HepG2 (cell line): ENCODE measurements around the gene GNG12. TPM values are rescaled to one million over a fixed set of nuclear protein-coding genes. Genes with fewer than 3 reads are reported as not detected.

ENCODE experiments used
- ATAC-seq: fragments of 200-7000 bp; cut with Tn5 transposase; 3 replicates; pipeline ENCODE4 v1.9.1; 2020; ENCODE audit warnings: mild to moderate bottlenecking, moderate library complexity
- BruUV-seq: library from RNA; stranded (reverse); fragments of 400-500 nt; replicated peaks from 2 replicates; lab custom pipeline; 2021; lab: Mats Ljungman, UMichigan
- CTCF ChIA-PET: fragments of 300-600 bp; formaldehyde crosslinking; extraction: SDS; loops from one replicate; lab custom pipeline; 2021; ENCODE audit warnings: low total read pairs, inconsistent platforms, low intra/inter-chr PET ratio; lab: Yijun Ruan, JAX
- POLR2A ChIA-PET: fragments of 350-600 bp; sonication (Branson Sonifier 250); formaldehyde crosslinking; loops from one replicate; lab custom pipeline; 2020; ENCODE audit warnings: antibody characterized with exemption, inconsistent platforms; lab: Yijun Ruan, JAX
- DNase-seq: peaks from one replicate; pipeline ENCODE4 v3.0.0-alpha.2; 2015; ENCODE audit warnings: low spot score
- FAIRE-seq: peaks from 3 replicates; lab custom pipeline; 2011; peaks lifted over from hg19 to GRCh38; lab: Jason Lieb, UNC
- H2AFZ ChIP-seq: one replicate; pipeline ENCODE4 v1.6.1; 2011; ENCODE audit warnings: low read length, inconsistent platforms
- H3K27ac ChIP-seq: fragments of 300-600 bp; 3 replicates; pipeline ENCODE4 v1.8.0; 2011; ENCODE audit warnings: mixed run types, mild to moderate bottlenecking, mixed read lengths, low read length, inconsistent platforms; ENCODE audit not compliant: insufficient read depth; ENCODE audit errors: extremely low read length
- H3K27me3 ChIP-seq, 2 experiments: fragments of 200-600 bp in 1 of 2; 2 replicates in 1 of 2; 3 replicates in 1 of 2; pipeline versions ENCODE4 v1.6.0 to v1.8.0; 2011; ENCODE audit warnings: low read length in 2 of 2, mild to moderate bottlenecking in 2 of 2, moderate library complexity in 2 of 2, inconsistent platforms in 1 of 2; ENCODE audit not compliant: insufficient read depth in 2 of 2, control insufficient read depth in 1 of 2
- H3K36me3 ChIP-seq, 2 experiments: fragments of 200-600 bp in 1 of 2; replicated peaks in 1 of 2; 2 replicates in 1 of 2; 3 replicates in 1 of 2; pipeline versions ENCODE4 v1.5.1 to v1.8.0; 2011; ENCODE audit warnings: low read length in 2 of 2, inconsistent platforms in 1 of 2; ENCODE audit not compliant: insufficient read depth in 2 of 2, control insufficient read depth in 1 of 2
- H3K4me1 ChIP-seq: 2 replicates; pipeline ENCODE4 v1.5.1; 2012; ENCODE audit warnings: low read length, inconsistent platforms; ENCODE audit not compliant: insufficient read depth
- H3K4me2 ChIP-seq: 2 replicates; pipeline ENCODE4 v1.6.0; 2011; ENCODE audit warnings: low read depth, low read length, inconsistent platforms
- H3K4me3 ChIP-seq, 3 experiments: fragments of 200-600 bp in 1 of 3; sonication (generic), shearing (Covaris generic) in 1 of 3; replicated peaks in 1 of 3; 2 replicates each; pipeline ENCODE4 v1.5.1; 2011 to 2016; ENCODE audit warnings: low read length in 3 of 3, inconsistent platforms in 2 of 3, low read depth in 2 of 3, mild to moderate bottlenecking in 2 of 3, control low read depth in 1 of 3, mixed read lengths in 1 of 3; ENCODE audit not compliant: insufficient read depth in 1 of 3
- H3K79me2 ChIP-seq: one replicate; pipeline ENCODE4 v1.6.1; 2011; ENCODE audit warnings: low read length, inconsistent platforms; ENCODE audit not compliant: insufficient read depth
- H3K9ac ChIP-seq: 2 replicates; pipeline ENCODE4 v1.6.0; 2011; ENCODE audit warnings: mild to moderate bottlenecking, low read depth, low read length, inconsistent platforms; ENCODE audit not compliant: insufficient read depth
- H3K9me3 ChIP-seq: 2 replicates; pipeline ENCODE4 v1.5.1; 2012; ENCODE audit warnings: mild to moderate bottlenecking, low read length
- H4K20me1 ChIP-seq: 2 replicates; pipeline ENCODE4 v1.6.0; 2011; ENCODE audit warnings: inconsistent platforms, mild to moderate bottlenecking, low read length, moderate library complexity; ENCODE audit not compliant: insufficient read depth
- CENPT ChIP-seq: sonication (generic); formaldehyde crosslinking; IDR thresholded peaks from 2 replicates; pipeline ENCODE4 v1.8.0; 2022; ENCODE audit warnings: low read depth, mild to moderate bottlenecking, moderate library complexity, missing genetic modification reagents
- ETV5 ChIP-seq: IDR thresholded peaks from 2 replicates; pipeline ENCODE4 v1.6.1; 2018; ENCODE audit warnings: missing biosample characterization, missing genetic modification reagents, inconsistent platforms, borderline replicate concordance
- HNRNPK ChIP-seq: fragments of 200-400 bp; formaldehyde crosslinking; IDR thresholded peaks from 2 replicates; pipeline ENCODE4 v1.6.1; 2018; ENCODE audit warnings: low read length, low read depth, moderate library complexity, mild to moderate bottlenecking; ENCODE audit not compliant: poor library complexity, severe bottlenecking
- HOXA3 ChIP-seq: sonication (generic); formaldehyde crosslinking; IDR thresholded peaks from 2 replicates; pipeline ENCODE4 v1.5.0; 2020; ENCODE audit warnings: missing genetic modification reagents
- JARID2 ChIP-seq: sonication (generic); formaldehyde crosslinking; IDR thresholded peaks from 2 replicates; pipeline ENCODE4 v1.8.1; 2023; ENCODE audit warnings: missing genetic modification reagents, inconsistent platforms; ENCODE audit not compliant: insufficient replicate concordance
- KLF11 ChIP-seq: IDR thresholded peaks from 2 replicates; pipeline ENCODE4 v1.6.1; 2016; ENCODE audit warnings: missing compliant biosample characterization
- KLF16 ChIP-seq, 2 experiments: sonication (generic) in 1 of 2; formaldehyde crosslinking in 1 of 2; IDR thresholded peaks; 2 replicates each; pipeline versions ENCODE4 v1.6.1 to v1.8.0; 2016 to 2023; ENCODE audit warnings: missing genetic modification reagents in 2 of 2, missing compliant biosample characterization in 1 of 2
- LRRFIP1 ChIP-seq: sonication (generic); formaldehyde crosslinking; conservative IDR thresholded peaks from 2 replicates; pipeline ENCODE4 v1.4.0; 2020; ENCODE audit warnings: missing genetic modification reagents
- MEF2D ChIP-seq: sonication (generic); formaldehyde crosslinking; IDR thresholded peaks from 2 replicates; pipeline ENCODE4 v1.5.1; 2020; ENCODE audit warnings: mild to moderate bottlenecking, missing genetic modification reagents
- NRL ChIP-seq: sonication (generic); formaldehyde crosslinking; IDR thresholded peaks from 2 replicates; pipeline ENCODE4 v1.5.0; 2020; ENCODE audit warnings: missing genetic modification reagents, mild to moderate bottlenecking, moderate library complexity, borderline replicate concordance
- PTBP1 ChIP-seq: fragments of 200-400 bp; formaldehyde crosslinking; IDR thresholded peaks from 2 replicates; pipeline ENCODE4 v1.6.1; 2018; ENCODE audit warnings: low read length, low read depth; ENCODE audit not compliant: poor library complexity, severe bottlenecking
- RAD51 ChIP-seq: fragments of 450-650 bp; IDR thresholded peaks from 2 replicates; pipeline ENCODE4 v1.6.1; 2016; ENCODE audit warnings: borderline replicate concordance
- TP53 ChIP-seq: sonication (generic); formaldehyde crosslinking; conservative IDR thresholded peaks from 2 replicates; pipeline ENCODE4 v1.4.0; 2020; ENCODE audit warnings: missing genetic modification reagents
- ZFP37 ChIP-seq: sonication (generic); formaldehyde crosslinking; IDR thresholded peaks from 2 replicates; pipeline ENCODE4 v1.4.0; 2020; ENCODE audit warnings: missing genetic modification reagents, borderline replicate concordance
- ZNF253 ChIP-seq: sonication (generic); formaldehyde crosslinking; IDR thresholded peaks from 2 replicates; pipeline ENCODE4 v1.8.0; 2022; ENCODE audit warnings: mild to moderate bottlenecking, missing genetic modification reagents, borderline replicate concordance
- ZNF740 ChIP-seq: sonication (generic); formaldehyde crosslinking; IDR thresholded peaks from 2 replicates; pipeline ENCODE4 v1.4.0; 2020; ENCODE audit warnings: missing genetic modification reagents
- ZNF75D ChIP-seq: sonication (generic); formaldehyde crosslinking; IDR thresholded peaks from 2 replicates; pipeline ENCODE4 v1.8.1; 2023; ENCODE audit warnings: missing genetic modification reagents, mild to moderate bottlenecking, borderline replicate concordance
- ZNF777 ChIP-seq: sonication (generic); formaldehyde crosslinking; IDR thresholded peaks from 2 replicates; pipeline ENCODE4 v1.4.0; 2020; ENCODE audit warnings: missing genetic modification reagents
- ZNF850 ChIP-seq: sonication (generic); formaldehyde crosslinking; conservative IDR thresholded peaks from 2 replicates; pipeline ENCODE4 v1.9.0; 2021; ENCODE audit warnings: mild to moderate bottlenecking, missing genetic modification reagents
- ZSCAN21 ChIP-seq: sonication (generic); formaldehyde crosslinking; IDR thresholded peaks from 2 replicates; pipeline ENCODE4 v1.8.0; 2022; ENCODE audit warnings: mild to moderate bottlenecking, missing genetic modification reagents, moderate library complexity, borderline replicate concordance
- WGBS: methylation state at CpG from one replicate; pipeline ENCODE4 v1.1.6; 2017; ENCODE audit warnings: low lambda C conversion rate; 5-methylcytosine and 5-hydroxymethylcytosine counted together
- in situ Hi-C: cut with HindIII; loops from 2 replicates; pipeline ENCODE4 v1.10.0; 2017; ENCODE audit warnings: low pct_unique_long_range_greater_than_20kb; ENCODE audit not compliant: extremely low pct_ligation_motif_present
- intact Hi-C: fragments of 100-400 bp; cut with micrococcal nuclease; formaldehyde crosslinking; loops from one replicate; pipeline ENCODE4 v1.10.0; 2022; ENCODE audit not compliant: unreplicated experiment
- polyA plus RNA-seq, 8 experiments: library from polyadenylated mRNA; depleted of rRNA in 3 of 8; stranded (reverse) in 7 of 8; unstranded in 1 of 8; fragments of >200 nt; fragmentation: Illumina TruSeq in 4 of 8; extraction: Trizol in 4 of 8; gene quantifications; 2 replicates each; pipeline versions ENCODE4 v1.2.1 to v1.2.3, GENCODE V29; 2011 to 2016; ENCODE audit warnings: low read depth in 4 of 8, missing spikeins in 1 of 8, mixed read lengths in 1 of 8; ENCODE audit not compliant: insufficient read depth in 1 of 8
- total RNA-seq, 5 experiments: library from RNA; depleted of rRNA; stranded (reverse); fragments of >200 nt; fragmentation: Illumina TruSeq; extraction: Trizol; gene quantifications; 2 replicates each; pipeline ENCODE4 v1.2.3, GENCODE V29; 2016; ENCODE audit warnings: low read depth in 1 of 5

The GNG12 gene
- total and polyA plus RNA-seq, 2 of the 13 experiments (the other 11 are each of a cell fraction or from before 2014, with no cell fraction given), result 0.11 TPM

- TF ChIP-seq LRRFIP1 (CRISPR knock-in tag) (no peak), HNRNPK (no peak), ZNF777 (CRISPR knock-in tag) (no peak), ZSCAN21 (CRISPR knock-in tag) (no peak), ZNF75D (CRISPR knock-in tag) (no peak), CENPT (no peak)
These were observed 72.2 kb downstream of the GNG12 start (continued) for GRCh38 chr1:67761091-67761490.

DNA sequence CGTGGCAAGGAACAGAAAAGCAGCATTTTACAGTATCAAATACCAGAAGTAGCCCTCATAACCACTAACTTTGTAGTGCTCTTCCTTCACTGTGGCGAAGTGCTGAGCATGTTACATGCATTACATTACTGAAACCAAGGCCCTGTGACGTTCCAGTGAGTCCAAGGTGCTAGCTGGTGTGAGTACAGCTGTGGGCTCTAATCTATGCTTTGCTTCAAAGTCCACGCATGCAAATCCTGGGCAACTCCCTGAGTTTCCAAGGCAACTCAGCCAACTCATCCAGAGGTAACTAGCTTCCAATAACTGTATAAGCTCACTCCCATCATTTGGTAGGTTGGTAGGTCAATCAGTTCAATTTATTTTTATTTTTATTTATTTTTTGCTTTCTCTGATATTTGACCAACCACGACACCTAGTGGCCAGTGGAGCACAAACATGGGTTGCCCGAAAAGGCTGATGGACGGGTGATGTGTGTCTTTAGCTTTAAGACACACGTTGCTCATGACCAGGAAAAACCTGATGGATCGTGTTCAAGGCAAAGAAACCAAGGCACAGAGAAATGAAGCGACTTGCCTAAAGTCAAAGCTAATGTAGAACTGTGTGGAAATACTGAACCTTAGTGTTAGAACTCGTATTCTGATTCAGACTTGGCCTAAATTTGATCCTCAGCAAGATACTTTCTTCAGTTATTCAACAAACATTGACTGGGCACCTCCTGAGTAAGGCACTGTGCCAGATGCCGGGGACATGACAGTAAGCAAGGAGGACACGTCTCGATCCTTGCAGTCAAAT, 73.0 kb downstream of the GNG12 start:
- CTCF ChIA-PET, result interaction anchor here (0.6 to 1.9 kb wide), 5 partner anchors 46 to 227 kb away, joined by 3 to 28 read pairs (median 4); no protein-coding TSS in a partner anchor
- H3K36me3 ChIP-seq, result no peaks in the 10 kb centered on the region
- peak overlapping the region in 1 of 3 experiments; percentile 7; a peak in 1 of 6 replicates for H3K4me3 ChIP-seq
- peaks cover 30% of the 10 kb centered on the region for H3K4me1 ChIP-seq
- intact Hi-C loops (loop anchor here (1.0 to 10.0 kb wide), 6 partner anchors 63 to 525 kb away; no protein-coding TSS in a partner anchor), in situ Hi-C loops (loop anchor here (5.0 kb wide), 2 partner anchors 73 to 198 kb away; partner anchors contain the start of gene GADD45A)
- DNase-seq, result peak; percentile 87
- peak overlapping the region; percentile 42 for H3K27ac ChIP-seq
- no peaks in the 10 kb centered on the region for H3K9me3 ChIP-seq
- ATAC-seq, result peak; percentile 99
- POLR2A ChIA-PET, result interaction anchor here (0.7 to 2.8 kb wide), 9 partner anchors 10 to 226 kb away, joined by 3 to 33 read pairs (median 4); partner anchors contain the start of gene GADD45A
- H3K79me2 ChIP-seq, result no peaks in the 10 kb centered on the region
- peak overlapping the region; percentile 61 for H3K4me2 ChIP-seq
- H4K20me1 ChIP-seq, result no peaks in the 10 kb centered on the region
- peaks cover 2% of the 10 kb centered on the region in 2 experiments; a peak in 2 of 5 replicates for H3K27me3 ChIP-seq
- WGBS, result 4% methylated on average over 13 of the region's 14 CpGs
- no TSS peak for BruUV-seq
- FAIRE-seq, result peak; percentile 77
- H2AFZ ChIP-seq, result peak overlapping the region; percentile 71
- peak overlapping the region; percentile 38; the same call in 1 of the 2 replicates for H3K9ac ChIP-seq
- TF ChIP-seq KLF11 (CRISPR knock-in tag), result no peak
- no peak for TF ChIP-seq ZNF740
- 0 out of 2 replicates have a peak, but pooled peaks have one; percentile 28 for TF ChIP-seq MEF2D (CRISPR knock-in tag)
- TF ChIP-seq ZNF850, result no peak
- TF ChIP-seq ZNF253 (CRISPR knock-in tag), result no peak
- TF ChIP-seq KLF16 (CRISPR knock-in tag; IDR thresholded peaks at IDR 0.05), result 0 out of 4 replicates have a peak, but pooled peaks of 1 of the 2 experiments have one; percentile 17
- TF ChIP-seq ZFP37 (CRISPR knock-in tag), result no peak
- peak; percentile 72; the same call in 1 of the 2 replicates for TF ChIP-seq HOXA3 (CRISPR knock-in tag)
- TF ChIP-seq JARID2 (CRISPR knock-in tag), result no peak
- no peak for TF ChIP-seq TP53 (CRISPR knock-in tag)
- TF ChIP-seq RAD51, result no peak
- no peak for TF ChIP-seq ETV5 (CRISPR knock-in tag)
- TF ChIP-seq NRL (CRISPR knock-in tag), result no peak
- no peak for TF ChIP-seq PTBP1
